Bone marrow (tissue), 2 donors: ENCODE data around the gene ARSA.

Source experiments
- DNase-seq, 2 donors: peaks; one replicate each; lab custom pipeline; 2025; lab: John Stamatoyannopoulos, UW

ARSA gene

GRCh38 chr22:50579752-50580151 is 48.2 kb downstream of the ARSA start:
- no peak for DNase-seq

GRCh38 chr22:50578776-50579310 is 49.1 kb downstream of the ARSA start:
- DNase-seq, result no peak

GRCh38 chr22:50577987-50578775 is 49.8 kb downstream of the ARSA start, which contains the start of gene CPT1B:
CPT1B (minus strand) TSS chr22:50578427; CDS start chr22:50577915, 512 bp downstream.
- DNase-seq, result no peak

GRCh38 chr22:50577697-50577986 is 50.3 kb downstream of the ARSA start:
- DNase-seq, result no peak

GRCh38 chr22:50576806-50577696 is 50.9 kb downstream of the ARSA start:
- DNase-seq, result no peak

GRCh38 chr22:50576070-50576469 is 51.9 kb downstream of the ARSA start:
- no peak for DNase-seq

GRCh38 chr22:50575426-50575941 is 52.5 kb downstream of the ARSA start:
- DNase-seq, result no peak
